Dedifferentiated amniotic fluid mesenchymal stem cell (primary cell): Measurements from ENCODE around the gene HSPA4.

Experiments used
- DNase-seq: peaks from one replicate; pipeline ENCODE4 v3.0.0-alpha.2; 2016; ENCODE audit errors: extremely low spot score

The HSPA4 gene

DNA sequence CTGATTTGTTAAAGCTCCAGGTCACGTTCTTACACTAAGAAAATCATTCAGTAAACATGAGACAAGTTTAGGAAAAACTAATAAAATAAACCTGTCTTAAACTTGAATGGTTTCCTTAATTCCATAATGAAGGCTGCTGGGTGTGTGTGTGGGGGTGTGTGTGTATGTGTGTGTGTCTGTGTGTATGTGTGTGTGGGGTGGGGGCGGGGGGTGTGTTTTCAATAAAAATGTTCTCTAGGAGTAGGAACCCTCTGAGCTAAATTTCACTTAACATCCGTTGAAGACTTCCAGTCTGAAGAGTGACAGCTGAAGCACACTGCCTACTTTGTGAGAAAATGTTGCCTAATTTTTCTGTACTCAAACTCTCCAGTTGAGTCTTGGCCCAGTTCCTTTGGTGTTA, 54.5 kb downstream of the HSPA4 start:
- DNase-seq: no peak

DNA sequence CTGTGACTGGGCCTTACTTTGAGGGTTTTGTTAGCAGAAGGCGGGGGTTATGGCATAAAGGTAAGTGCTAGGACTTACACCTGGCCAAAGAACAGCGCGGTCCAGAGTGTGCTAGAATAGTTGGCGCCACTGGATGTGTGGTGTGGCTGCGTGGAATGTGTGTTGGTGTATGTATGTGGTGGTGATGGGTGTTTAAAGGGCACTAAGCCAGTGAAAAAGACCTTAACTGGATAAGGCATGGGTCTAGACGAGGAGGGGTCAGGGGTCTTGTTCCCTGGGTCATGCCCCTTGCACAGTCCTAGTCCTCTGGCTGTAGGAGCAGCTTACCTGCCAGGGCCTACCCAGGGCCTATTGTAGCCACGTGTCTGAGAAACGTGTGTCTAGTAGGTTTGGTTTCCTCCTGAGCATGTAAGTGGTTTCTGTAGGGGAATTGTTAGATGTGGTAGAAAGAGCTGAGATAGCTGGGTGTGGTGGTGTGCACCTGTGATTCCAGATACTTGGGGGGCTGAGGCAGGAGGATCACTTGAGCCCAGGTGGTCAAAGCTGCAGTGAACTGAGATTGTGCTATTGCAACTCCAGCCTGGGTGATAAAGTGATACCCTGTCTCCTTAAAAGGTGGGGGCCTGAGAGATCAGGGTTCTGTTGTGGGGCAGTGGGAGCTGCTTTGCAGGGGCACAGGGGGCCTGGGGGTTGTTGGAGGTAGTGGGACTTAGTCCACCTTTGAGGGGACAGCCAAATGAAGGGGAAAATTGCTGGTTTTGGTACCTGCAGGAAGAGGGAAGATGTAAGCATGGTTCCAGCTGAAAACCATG, 55.2 kb downstream of the HSPA4 start:
- DNase-seq: no peak

DNA sequence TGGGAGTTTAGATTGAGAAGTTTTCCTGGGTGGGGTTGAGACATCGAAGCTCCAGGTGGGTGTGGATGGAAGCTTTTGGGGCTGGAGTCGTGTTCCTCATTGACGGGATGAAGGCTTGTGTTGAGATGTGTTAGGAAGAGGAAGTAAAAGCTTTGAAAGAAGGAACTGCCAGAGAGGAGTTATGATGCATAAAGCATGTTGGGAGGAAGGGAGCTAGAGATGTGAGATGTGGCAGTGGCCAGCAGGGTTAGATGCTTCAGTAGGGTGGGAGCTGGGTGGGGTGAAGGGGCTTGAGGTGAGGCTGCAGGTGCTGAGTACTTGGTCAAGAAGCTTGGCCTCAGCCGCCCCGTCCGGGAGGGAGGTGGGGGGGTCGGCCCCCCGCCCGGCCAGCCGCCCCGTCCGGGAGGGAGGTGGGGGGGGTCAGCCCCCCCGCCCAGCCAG, 56.7 kb downstream of the HSPA4 start:
- DNase-seq: no peak

DNA sequence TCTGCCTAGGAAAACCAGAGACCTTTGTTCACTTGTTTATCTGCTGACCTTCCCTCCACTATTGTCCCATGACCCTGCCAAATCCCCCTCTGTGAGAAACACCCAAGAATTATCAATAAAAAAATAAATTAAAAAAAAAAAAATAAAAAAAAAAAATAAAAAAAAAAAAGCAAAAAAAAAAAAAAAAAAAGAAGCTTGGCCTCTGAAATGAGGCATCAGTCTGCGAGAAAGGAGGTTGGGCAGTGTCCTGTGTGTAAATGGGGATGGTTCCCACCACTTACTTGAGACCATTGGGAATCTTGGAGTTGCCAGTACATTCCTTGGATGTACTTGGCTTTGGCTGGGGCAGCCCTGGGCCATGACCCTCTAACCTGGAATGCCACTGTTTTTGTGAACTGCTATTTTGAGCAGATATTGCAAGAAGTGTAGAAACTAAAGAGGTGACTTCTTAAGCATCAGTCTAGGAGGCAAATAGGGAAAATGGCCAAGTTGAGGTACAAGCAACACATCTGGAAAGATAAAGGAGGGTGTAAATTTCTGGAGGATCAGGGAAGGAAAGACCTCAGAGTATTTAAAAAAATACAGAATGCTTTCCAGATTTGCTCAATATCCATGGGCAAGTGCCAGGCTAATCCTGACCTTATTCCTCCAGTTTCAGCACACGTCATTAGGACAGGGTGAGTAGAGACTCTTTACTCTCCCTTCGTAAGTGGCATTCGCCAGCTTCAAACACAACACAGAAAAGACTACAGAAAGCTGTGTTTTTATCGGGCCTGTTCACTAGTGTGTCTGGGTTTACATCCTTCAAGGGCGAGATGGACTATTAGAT, 58.1 kb downstream of the HSPA4 start:
- DNase-seq: no peak

DNA sequence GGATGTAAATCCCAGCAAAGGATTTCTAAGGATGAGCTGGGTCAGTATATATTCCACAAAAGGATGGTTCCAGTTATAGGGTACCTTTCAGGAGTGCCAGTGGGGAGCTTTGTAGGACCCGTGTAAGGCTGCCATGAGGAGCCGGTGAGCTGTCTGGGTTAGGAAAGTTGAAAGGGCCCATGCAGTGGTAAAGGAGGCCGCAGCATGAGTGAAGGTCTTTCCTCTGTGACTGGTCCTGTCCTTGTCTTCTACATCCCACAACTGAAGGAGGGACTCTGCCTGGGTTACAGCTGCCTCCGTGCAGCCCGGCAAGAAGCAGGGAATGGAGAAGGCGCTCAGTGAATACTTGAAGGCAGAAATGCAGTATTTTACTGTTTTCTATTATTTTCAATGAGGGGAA, 58.9 kb downstream of the HSPA4 start:
- DNase-seq: no peak

- DNase-seq: peak; percentile 78
Measured at GRCh38 chr5:133111299-133111698, 59.5 kb downstream of the HSPA4 start.

GRCh38 chr5:133112026-133112660, 60.3 kb downstream of the HSPA4 start:
- DNase-seq: no peak

DNA sequence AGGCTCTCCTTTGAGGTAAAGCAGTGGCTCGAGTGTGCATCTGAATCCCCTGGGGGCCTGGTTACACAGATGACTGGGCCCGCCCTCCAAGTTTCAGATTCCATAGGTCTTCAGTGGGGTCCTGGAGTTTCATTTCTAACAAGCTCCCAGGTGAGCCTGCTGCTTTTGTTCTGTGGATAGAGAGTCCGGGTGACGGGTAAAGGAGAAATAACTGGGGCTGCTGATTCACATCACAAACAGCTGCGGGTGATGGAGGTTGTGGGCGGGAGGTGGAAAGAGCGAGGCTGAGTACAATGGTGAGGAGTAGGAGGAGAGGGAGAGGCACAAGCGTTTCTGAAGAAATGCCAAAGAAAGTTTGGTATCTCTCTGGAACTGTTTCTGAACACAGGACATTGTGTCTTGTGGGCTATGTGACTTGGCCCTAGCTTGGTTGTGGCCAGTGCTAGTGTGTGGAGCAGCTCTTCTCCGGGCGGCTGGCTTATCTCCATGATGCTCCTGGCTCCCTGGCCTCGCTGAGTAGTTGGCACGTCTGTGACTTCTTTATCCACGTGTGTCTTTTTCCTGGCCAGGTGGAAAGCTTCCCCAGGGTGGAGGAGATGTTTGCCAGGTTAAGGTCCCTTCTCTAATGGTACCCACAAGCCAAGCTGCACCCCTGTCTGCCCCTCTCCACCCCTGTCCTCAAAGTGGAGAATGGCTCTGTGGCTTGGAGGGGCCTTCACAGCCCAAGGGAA, 61.7 kb downstream of the HSPA4 start:
- DNase-seq: peak; percentile 18

DNA sequence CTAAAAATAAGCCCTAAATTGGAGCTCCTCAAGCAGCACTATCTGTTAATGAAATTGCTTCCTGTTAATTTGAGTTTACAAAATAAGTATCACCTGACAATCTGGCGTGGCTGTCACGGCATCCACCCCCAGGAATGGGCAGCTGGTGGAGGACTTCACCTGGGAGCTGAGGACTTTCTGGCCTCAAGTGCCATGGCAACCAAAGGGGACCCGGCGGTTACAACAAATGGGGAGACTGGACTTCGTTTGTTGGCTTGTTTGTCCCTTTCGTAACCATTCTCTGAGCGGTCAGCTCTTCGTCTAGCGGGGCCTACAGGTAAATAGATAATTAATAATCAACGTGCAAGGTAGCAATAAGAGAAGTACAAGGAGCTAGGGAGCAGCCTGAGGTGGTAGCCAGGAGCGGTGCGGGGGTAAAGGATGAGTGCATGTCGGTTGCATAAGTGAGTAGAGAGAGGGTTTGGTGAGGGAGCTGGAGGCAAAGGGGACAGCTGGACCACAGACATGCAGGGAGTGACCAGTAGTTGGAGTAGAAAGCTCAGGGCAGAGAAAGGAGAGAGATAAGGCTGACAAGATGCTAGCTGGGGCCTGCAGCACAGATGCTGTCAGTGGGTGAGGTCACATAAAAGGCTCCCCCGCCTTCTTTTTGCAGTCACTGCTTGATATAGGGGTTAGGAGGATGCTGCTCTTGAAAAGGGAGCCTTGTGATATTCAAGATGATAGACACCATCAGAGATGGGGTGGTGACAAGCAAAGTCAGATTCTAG, 62.5 kb downstream of the HSPA4 start:
- DNase-seq: no peak

- DNase-seq: no peak
Measured at GRCh38 chr5:133114933-133115310, 63.1 kb downstream of the HSPA4 start.

DNA sequence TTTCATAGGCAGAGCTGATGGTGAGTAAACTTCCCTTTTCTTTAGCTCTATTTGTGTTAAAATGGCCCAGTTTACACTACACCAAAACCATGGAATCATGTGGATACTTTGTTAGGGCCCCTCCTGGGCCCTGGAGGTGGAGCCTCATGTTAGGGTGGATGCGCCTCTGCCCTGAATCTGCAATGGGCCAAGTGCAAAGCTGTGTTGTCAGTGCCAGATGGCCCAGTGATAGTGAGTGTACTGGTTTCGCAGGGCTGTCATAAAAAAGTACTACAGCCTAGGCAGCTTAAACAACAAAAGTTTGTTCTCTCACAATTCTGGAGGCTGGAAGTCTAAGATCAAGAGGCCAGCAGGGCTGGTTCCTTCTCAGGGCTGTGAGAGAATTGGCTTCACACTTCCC, 64.8 kb downstream of the HSPA4 start:
- no peak for DNase-seq

DNA sequence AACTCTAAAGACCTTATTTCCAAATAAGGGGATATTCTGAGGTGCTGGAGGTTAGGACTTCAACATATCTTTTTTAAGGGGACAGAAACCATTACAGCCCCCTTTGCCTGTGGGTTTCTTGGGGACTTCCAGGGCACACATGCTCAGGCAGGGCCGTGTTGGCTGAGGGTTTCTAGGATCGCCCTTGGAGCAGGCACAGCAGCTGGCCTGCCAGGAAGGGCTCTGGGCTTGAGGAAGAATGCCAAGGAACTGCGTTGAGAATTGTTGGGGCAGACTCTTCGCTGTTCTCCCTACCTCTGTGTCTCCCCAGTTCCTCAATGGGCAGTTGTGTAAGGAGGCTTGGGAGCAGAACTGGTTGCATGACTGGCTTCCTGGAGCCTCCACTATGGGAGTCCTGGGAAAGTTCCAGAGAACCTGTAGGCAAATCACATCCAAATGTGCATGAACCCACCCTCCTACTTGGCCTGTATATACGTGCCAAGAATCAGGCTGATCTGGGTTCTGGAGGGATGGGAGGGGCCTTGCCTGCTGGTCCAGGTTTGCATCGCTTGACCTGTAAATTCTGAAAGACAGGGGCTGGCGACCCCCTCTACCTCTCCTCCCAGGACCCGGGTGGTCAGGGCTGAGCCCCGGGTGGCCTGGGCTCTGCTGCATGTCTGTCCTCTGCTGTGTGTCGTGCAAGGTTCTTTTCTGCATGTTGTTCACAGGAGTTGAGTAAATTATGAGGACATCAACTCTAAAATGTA, 65.5 kb downstream of the HSPA4 start:
- no peak for DNase-seq

- DNase-seq: no peak
Measured at GRCh38 chr5:133117912-133118445, 66.2 kb downstream of the HSPA4 start.

DNA sequence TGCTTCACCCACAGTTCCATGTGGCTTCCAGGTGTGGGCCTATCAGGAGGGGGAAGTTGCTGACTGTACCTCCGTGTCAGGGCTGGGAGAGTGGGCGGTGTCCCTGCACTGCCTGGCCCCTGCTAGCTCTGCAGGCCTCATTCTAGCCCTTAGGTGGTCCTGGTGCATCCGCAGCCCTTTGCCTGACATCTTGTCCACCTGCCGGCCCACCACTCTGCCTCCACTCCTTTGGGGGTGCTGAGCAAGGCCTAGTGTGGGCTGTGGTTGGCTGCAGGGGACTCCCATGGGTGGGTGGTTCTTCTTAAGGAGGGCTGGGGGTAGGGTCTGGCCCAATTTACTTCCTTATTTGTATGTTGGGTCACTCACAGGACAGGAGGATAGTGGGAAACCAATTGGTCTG, 66.9 kb downstream of the HSPA4 start:
- no peak for DNase-seq

DNA sequence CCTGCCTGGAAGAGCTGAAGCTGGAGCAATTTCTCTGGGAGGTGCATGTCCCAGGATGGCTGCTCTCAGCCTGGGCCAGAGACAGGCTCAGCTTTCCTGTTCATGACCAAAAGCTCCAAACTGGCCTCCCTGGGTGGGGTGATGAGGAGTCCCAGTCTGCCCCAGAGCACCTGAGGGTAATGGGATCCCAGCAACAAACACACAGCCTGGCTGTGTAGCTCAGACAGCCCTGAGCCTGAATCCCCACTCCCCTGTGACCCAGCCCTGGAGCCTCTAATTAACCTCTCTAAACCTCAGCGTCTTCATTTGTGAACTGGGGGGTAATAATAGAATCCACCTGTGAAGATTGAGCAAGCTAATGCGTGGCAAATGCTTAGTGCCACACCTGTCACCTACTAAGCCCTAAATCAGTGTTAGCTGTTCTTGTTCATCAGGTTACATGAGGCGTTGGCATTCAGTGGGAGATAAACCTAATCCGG, 67.5 kb downstream of the HSPA4 start:
- no peak for DNase-seq

DNA sequence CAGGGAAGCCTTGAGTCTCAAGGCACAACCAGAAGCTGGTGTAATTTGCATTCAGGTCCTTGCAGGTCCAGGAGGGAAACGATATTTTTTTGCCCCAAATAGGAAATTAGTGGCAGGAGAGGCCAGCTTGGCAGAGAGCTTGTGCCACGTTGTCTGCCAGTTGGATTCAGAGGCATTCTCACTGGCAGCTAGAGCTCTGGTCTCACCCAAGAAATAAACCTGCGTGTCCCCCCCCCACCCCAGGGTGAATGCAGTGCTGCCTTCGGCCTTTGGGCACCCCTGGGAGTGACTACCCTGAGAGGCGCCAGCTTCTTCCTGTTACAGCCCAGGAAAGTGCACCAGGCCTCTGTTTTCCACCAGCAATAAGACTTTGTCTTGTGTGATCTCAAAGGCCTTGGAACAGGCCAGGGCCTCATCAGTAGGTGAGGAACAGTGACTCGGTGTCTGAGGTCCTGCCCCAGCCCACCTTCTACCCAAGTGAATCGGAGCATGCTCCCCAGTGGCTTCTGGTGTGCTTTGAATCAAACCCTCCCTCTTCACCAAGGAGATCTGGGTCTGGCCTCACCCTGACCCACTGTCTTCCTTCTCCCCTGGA, 68.4 kb downstream of the HSPA4 start:
- no peak for DNase-seq

DNA sequence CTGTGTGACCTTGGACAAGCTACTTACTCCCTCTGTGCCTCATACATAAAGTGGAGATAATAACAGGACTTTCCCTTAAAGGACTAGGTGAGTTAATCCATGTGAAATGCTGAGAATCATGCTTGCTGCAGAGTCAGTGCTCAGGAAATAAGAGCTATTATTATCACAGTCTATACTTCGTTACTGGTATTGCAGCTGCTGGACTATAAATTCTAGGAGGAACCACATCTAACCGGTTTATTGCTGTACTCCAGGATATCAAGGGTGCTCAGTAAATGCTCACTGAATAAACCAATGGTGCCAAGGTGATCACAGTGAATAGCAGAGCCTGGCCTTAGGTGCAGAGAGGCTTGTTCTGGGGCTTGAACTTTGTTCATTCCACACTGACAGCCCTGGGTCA, 69.3 kb downstream of the HSPA4 start:
- DNase-seq: no peak

- no peak for DNase-seq
Measured at GRCh38 chr5:133121611-133122150, 69.9 kb downstream of the HSPA4 start.

DNA sequence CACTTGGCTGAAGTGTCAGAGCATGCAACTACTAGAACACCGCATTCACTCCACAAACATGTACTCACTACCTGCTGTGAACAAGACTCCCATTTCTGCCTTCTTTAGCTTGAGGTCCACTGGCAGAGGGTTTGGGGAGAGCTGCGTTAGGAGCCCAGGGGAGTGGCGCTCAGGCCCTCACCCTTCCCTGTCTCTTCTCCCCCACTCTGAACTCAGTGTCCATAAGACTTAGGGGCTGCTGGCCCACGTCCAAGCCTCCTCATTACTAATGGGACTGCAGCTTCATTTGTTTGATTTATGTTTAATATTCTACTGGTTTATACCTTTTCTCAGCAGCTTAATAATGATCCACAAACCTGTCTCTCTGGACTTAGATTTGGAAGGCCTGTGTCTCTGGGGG, 70.9 kb downstream of the HSPA4 start:
- no peak for DNase-seq
